ENCODE measurements around the gene MYO7B.

GRCh38 chr2:127669056-127669455, 133.6 kb downstream of the MYO7B start:
- TF ChIP-seq POLR2A (IDR thresholded peaks at IDR 0.05) (no peak), CTCF (IDR thresholded peaks at IDR 0.05) (no peak), EP300 (IDR thresholded peaks at IDR 0.05) (no peak)

Measured in gastroesophageal sphincter (tissue), 3 donors.